ENCODE measurements around the gene AP2B1. TPM values are rescaled to one million over a fixed set of nuclear protein-coding genes. Genes with fewer than 3 reads are reported as not detected.

AP2B1 gene
- total RNA-seq, 1 experiment from 2014 or later = 70.2 TPM

- ChIA-PET CTCF (no interaction called here), POLR2A (ENCODE audit: unreplicated experiment) (no interaction called here)
- Histone ChIP-seq H2AFZ (ENCODE audit: low read length) (no peak overlapping the region), H3K4me3 (ENCODE audit: low read length) (no peak overlapping the region), H4K20me1 (ENCODE audit: low read length) (no peaks in the 10 kb centered on the region), H3K9me2 (replicated peaks; ENCODE audit: low read length) (no peaks in the 10 kb centered on the region), H3K4me2 (ENCODE audit: low read length) (no peak overlapping the region), H3K9me3 (ENCODE audit: low read length) (no peaks in the 10 kb centered on the region), H3K9ac (ENCODE audit: low read length) (no peak overlapping the region), H3K4me1 (ENCODE audit: insufficient read depth, low read length) (no peaks in the 10 kb centered on the region), H3K79me2 (ENCODE audit: low read length) (no peaks in the 10 kb centered on the region), H3K27me3 (ENCODE audit: low read length) (peaks cover 45% of the 10 kb centered on the region), H3K36me3 (ENCODE audit: low read depth, low read length) (no peaks in the 10 kb centered on the region), H3K27ac (ENCODE audit: low read length) (no peak overlapping the region), H3F3A (ENCODE audit: low read length, unreplicated experiment) (no peaks in the 10 kb centered on the region)
- no TSS peak for BruUV-seq (replicated peaks)
- TF ChIP-seq EZH2 (IDR thresholded peaks at IDR 0.05; ENCODE audit: low read length, unreplicated experiment) (no peak), EZH2phosphoT487 (IDR thresholded peaks at IDR 0.05; ENCODE audit: borderline replicate concordance, low read length) (no peak), CTCF (conservative IDR thresholded peaks at IDR 0.05; ENCODE audit: low read depth, low read length) (no peak)
- intact Hi-C loops (cut with micrococcal nuclease) = no loop called here
- DNase-seq (no peak), ATAC-seq (no peak)
Measured at GRCh38 chr17:35553310-35553709, 33.8 kb upstream of the AP2B1 start.

- intact Hi-C loops (cut with micrococcal nuclease) = loop anchor here (1.0 kb wide), 1 partner anchor 193 kb away; no protein-coding TSS in a partner anchor
- Histone ChIP-seq H3K27ac (ENCODE audit: low read length) (no peak overlapping the region), H3F3A (ENCODE audit: low read length, unreplicated experiment) (no peaks in the 10 kb centered on the region), H3K4me1 (ENCODE audit: insufficient read depth, low read length) (no peaks in the 10 kb centered on the region), H3K9me3 (ENCODE audit: low read length) (no peaks in the 10 kb centered on the region), H3K4me2 (ENCODE audit: low read length) (no peak overlapping the region), H3K4me3 (ENCODE audit: low read length) (no peak overlapping the region), H3K9ac (ENCODE audit: low read length) (no peak overlapping the region), H3K79me2 (ENCODE audit: low read length) (no peaks in the 10 kb centered on the region), H2AFZ (ENCODE audit: low read length) (no peak overlapping the region), H3K27me3 (ENCODE audit: low read length) (peaks cover 33% of the 10 kb centered on the region), H4K20me1 (ENCODE audit: low read length) (no peaks in the 10 kb centered on the region), H3K36me3 (ENCODE audit: low read depth, low read length) (no peaks in the 10 kb centered on the region), H3K9me2 (replicated peaks; ENCODE audit: low read length) (no peaks in the 10 kb centered on the region)
- no peak for DNase-seq
- CTCF ChIA-PET = no interaction called here
- BruUV-seq (replicated peaks) = no TSS peak
- POLR2A ChIA-PET (ENCODE audit: unreplicated experiment) = interaction anchor here (0.6 kb wide), 1 partner anchor 13 kb away, joined by 5 read pairs; no protein-coding TSS in a partner anchor
- no peak for ATAC-seq
- TF ChIP-seq CTCF (conservative IDR thresholded peaks at IDR 0.05; ENCODE audit: low read depth, low read length) (no peak), EZH2phosphoT487 (IDR thresholded peaks at IDR 0.05; ENCODE audit: borderline replicate concordance, low read length) (no peak)
Measured at GRCh38 chr17:35554668-35555067, 32.5 kb upstream of the AP2B1 start.

GRCh38 chr17:35555691-35556090 is 31.4 kb upstream of the AP2B1 start:
- intact Hi-C loops (cut with micrococcal nuclease) = loop anchor here (1.0 kb wide), 1 partner anchor 192 kb away; no protein-coding TSS in a partner anchor
- DNase-seq = peak; percentile 27
- TF ChIP-seq CTCF (conservative IDR thresholded peaks at IDR 0.05; ENCODE audit: low read depth, low read length) = peak; percentile 36; the same call in 1 of the 2 replicates
- no peak for TF ChIP-seq EZH2 (IDR thresholded peaks at IDR 0.05; ENCODE audit: low read length, unreplicated experiment)
- no peak for TF ChIP-seq EZH2phosphoT487 (IDR thresholded peaks at IDR 0.05; ENCODE audit: borderline replicate concordance, low read length)

More at GRCh38 chr17:35555691-35556090, 31.4 kb upstream of the AP2B1 start:
- Histone ChIP-seq H4K20me1 (ENCODE audit: low read length) (no peaks in the 10 kb centered on the region), H3K27me3 (ENCODE audit: low read length) (peaks cover 27% of the 10 kb centered on the region), H3K9me3 (ENCODE audit: low read length) (no peaks in the 10 kb centered on the region), H3F3A (ENCODE audit: low read length, unreplicated experiment) (no peaks in the 10 kb centered on the region), H3K36me3 (ENCODE audit: low read depth, low read length) (no peaks in the 10 kb centered on the region), H2AFZ (ENCODE audit: low read length) (no peak overlapping the region), H3K4me1 (ENCODE audit: insufficient read depth, low read length) (no peaks in the 10 kb centered on the region), H3K27ac (ENCODE audit: low read length) (no peak overlapping the region), H3K79me2 (ENCODE audit: low read length) (no peaks in the 10 kb centered on the region), H3K9ac (ENCODE audit: low read length) (no peak overlapping the region), H3K9me2 (replicated peaks; ENCODE audit: low read length) (no peaks in the 10 kb centered on the region), H3K4me3 (ENCODE audit: low read length) (no peak overlapping the region), H3K4me2 (ENCODE audit: low read length) (no peak overlapping the region)
- ChIA-PET POLR2A (ENCODE audit: unreplicated experiment) (interaction anchor here (0.6 kb wide), 2 partner anchors 22 to 31 kb away, joined by 3 read pairs; partner anchors contain the start of gene AP2B1), CTCF (interaction anchor here (0.6 to 1.0 kb wide), 4 partner anchors 23 to 232 kb away, joined by 3 to 5 read pairs (median 4); partner anchors contain the start of gene PEX12)
- BruUV-seq (replicated peaks) = no TSS peak
- no peak for ATAC-seq

All from PC-3 (cell line).